ENCODE measurements around the gene TAPBP. TPM values are rescaled to one million over a fixed set of nuclear protein-coding genes. Genes with fewer than 3 reads are reported as not detected.

The TAPBP gene
- total and polyA plus RNA-seq, 9 of the 15 experiments (the other 6 are each of a cell fraction or from before 2014, with no cell fraction given): 5.6 to 74.0 (median 22.3) TPM

DNA sequence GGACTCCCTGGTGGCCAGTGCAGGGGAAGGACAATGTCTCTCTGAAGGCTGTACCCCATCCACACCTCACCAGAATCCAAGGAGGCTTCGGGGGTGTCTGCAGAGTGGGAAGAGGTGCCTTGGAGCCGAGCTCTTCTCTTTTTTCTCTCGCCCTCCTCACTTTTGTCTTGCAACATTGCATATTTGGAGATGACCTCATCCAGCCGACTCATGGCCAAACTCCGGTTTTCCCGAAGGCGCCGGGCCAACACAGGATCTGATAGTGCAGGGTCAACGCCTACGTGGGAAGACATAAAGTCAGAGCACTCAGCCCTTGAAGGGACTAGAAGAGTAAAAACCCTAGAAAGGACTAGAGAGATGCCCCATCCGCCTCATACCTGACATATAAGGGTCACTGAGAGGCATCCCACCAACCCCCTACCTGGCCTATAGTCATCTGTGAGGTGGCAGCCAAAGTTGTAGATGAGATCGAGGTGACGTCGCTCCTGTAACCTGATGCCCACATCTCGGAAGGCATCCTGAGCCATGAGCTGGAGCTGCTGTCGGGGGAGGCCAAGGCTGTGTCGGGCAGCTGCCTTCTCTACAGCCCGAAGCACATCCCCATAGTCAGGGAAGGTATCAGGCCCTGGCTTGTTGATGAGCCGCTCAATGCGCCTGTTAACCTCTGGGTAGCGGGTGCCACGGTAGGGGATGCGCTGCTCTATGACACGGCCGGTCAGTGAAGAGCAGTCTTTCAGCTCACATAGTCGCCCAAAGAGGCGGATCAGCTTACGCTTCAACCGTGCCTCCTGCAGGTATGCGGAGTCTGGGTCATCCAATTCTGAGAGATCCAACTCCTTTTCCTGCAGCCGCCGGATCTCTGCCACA is 6.7 kb upstream of the TAPBP start (continued):
- 0 out of 4 replicates have a peak, but pooled peaks of 1 of the 2 experiments have one; percentile 36 for TF ChIP-seq MNT (conservative IDR thresholded peaks at IDR 0.05)
- TF ChIP-seq EGR1 (conservative IDR thresholded peaks at IDR 0.05): peak; percentile 78
- peak; percentile 59; the same call in 1 of the 2 replicates for TF ChIP-seq ARID1B (IDR thresholded peaks at IDR 0.05)
- TF ChIP-seq NRF1 (conservative IDR thresholded peaks at IDR 0.05 in 1 of 2, IDR thresholded peaks at IDR 0.05 in 1 of 2): peak in 1 of 2 experiments; percentile 16; a peak in 1 of 4 replicates
- TF ChIP-seq NFIC (IDR thresholded peaks at IDR 0.05): peak; percentile 58
- peak; percentile 77; the same call in 1 of the 2 replicates for TF ChIP-seq ATF2 (CRISPR knock-in tag; IDR thresholded peaks at IDR 0.05)
- TF ChIP-seq CEBPG (CRISPR knock-in tag; IDR thresholded peaks at IDR 0.05): peak; percentile 60
- TF ChIP-seq CEBPG (tag; conservative IDR thresholded peaks at IDR 0.05 in 1 of 2, IDR thresholded peaks at IDR 0.05 in 1 of 2): peak; percentile 67 to 82
- 0 out of 2 replicates have a peak, but pooled peaks have one; percentile 17 for TF ChIP-seq SOX6 (IDR thresholded peaks at IDR 0.05)
- TF ChIP-seq SMAD4 (CRISPR knock-in tag; conservative IDR thresholded peaks at IDR 0.05): 0 out of 2 replicates have a peak, but pooled peaks have one; percentile 51
- TF ChIP-seq BCOR (IDR thresholded peaks at IDR 0.05): no peak
- TF ChIP-seq C11orf30 (IDR thresholded peaks at IDR 0.05; ENCODE audit: low read depth): peak; percentile 62
- TF ChIP-seq, protein P1, sequence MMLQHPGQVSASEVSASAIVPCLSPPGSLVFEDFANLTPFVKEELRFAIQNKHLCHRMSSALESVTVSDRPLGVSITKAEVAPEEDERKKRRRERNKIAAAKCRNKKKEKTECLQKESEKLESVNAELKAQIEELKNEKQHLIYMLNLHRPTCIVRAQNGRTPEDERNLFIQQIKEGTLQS (IDR thresholded peaks at IDR 0.05): peak; percentile 96
- TF ChIP-seq, protein P1 (CRISPR knock-in tag; conservative IDR thresholded peaks at IDR 0.05): peak; percentile 85
- TF ChIP-seq CREM (IDR thresholded peaks at IDR 0.05; ENCODE audit: low read depth): 0 out of 2 replicates have a peak, but pooled peaks have one; percentile 36
- TF ChIP-seq PHF21A (IDR thresholded peaks at IDR 0.05; ENCODE audit: borderline replicate concordance, low read depth): no peak
- TF ChIP-seq TFAP4 (CRISPR knock-in tag; IDR thresholded peaks at IDR 0.05; ENCODE audit: borderline replicate concordance): peak; percentile 45; the same call in 1 of the 2 replicates
- TF ChIP-seq ZFX (CRISPR knock-in tag; IDR thresholded peaks at IDR 0.05): peak; percentile 22; the same call in 1 of the 2 replicates
- TF ChIP-seq TGIF2 (CRISPR knock-in tag; IDR thresholded peaks at IDR 0.05): no peak
- TF ChIP-seq RCOR1 (IDR thresholded peaks at IDR 0.05; ENCODE audit: borderline replicate concordance in 1 of 2, low read depth in 2 of 2, low read length in 2 of 2): 0 out of 4 replicates have a peak, but pooled peaks of 1 of the 2 experiments have one; percentile 26

All from K562 (cell line).